IMR-90 (cell line): ENCODE measurements around the gene RIMBP2. TPM values are rescaled to one million over a fixed set of nuclear protein-coding genes. Genes with fewer than 3 reads are reported as not detected.

Experiments
- ATAC-seq: fragments of 200-7000 bp; cut with Tn5 transposase; 2 replicates; pipeline ENCODE4 v1.9.1; 2020; ENCODE audit warnings: low read depth, mild to moderate bottlenecking, moderate library complexity
- BruUV-seq: library from RNA; stranded (reverse); fragments of 400-500 nt; replicated peaks from 2 replicates; lab custom pipeline; 2021; lab: Mats Ljungman, UMichigan
- CTCF ChIA-PET: fragments of 300-600 bp; formaldehyde crosslinking; extraction: SDS; loops from one replicate; lab custom pipeline; 2021; ENCODE audit warnings: antibody characterized with exemption; lab: Yijun Ruan, JAX
- POLR2A ChIA-PET: fragments of 300-600 bp; sonication (Branson Sonifier 250); formaldehyde crosslinking; loops from one replicate; lab custom pipeline; 2022; ENCODE audit warnings: antibody characterized with exemption; ENCODE audit not compliant: unreplicated experiment; lab: Charles Lee
- DNase-seq: peaks from one replicate; pipeline ENCODE4 v3.0.0; 2013
- H2AFZ ChIP-seq: replicated peaks from 2 replicates; pipeline ENCODE3; 2013; ENCODE audit warnings: low read length, mild to moderate bottlenecking; ENCODE audit not compliant: poor library complexity
- H2AK5ac ChIP-seq: 2 replicates; pipeline ENCODE4 v1.6.1; 2013; ENCODE audit warnings: low read depth, low read length, inconsistent platforms
- H2AK9ac ChIP-seq: replicated peaks from 2 replicates; pipeline ENCODE3; 2013; ENCODE audit warnings: mild to moderate bottlenecking, low read depth, low read length, moderate library complexity; ENCODE audit not compliant: poor library complexity
- H2BK120ac ChIP-seq: 2 replicates; pipeline ENCODE4 v1.6.1; 2013; ENCODE audit warnings: low read depth, low read length, inconsistent platforms
- H2BK15ac ChIP-seq: 3 replicates; pipeline ENCODE4 v1.6.1; 2013; ENCODE audit warnings: low read depth, low read length, inconsistent platforms
- H2BK20ac ChIP-seq: 2 replicates; pipeline ENCODE4 v1.6.1; 2013; ENCODE audit warnings: low read depth, mild to moderate bottlenecking, inconsistent platforms, low read length, moderate library complexity
- H2BK5ac ChIP-seq: 2 replicates; pipeline ENCODE4 v1.6.1; 2013; ENCODE audit warnings: mild to moderate bottlenecking, low read depth, low read length, inconsistent platforms; ENCODE audit not compliant: poor library complexity, severe bottlenecking
- H3K14ac ChIP-seq: replicated peaks from 2 replicates; pipeline ENCODE4 v1.6.1; 2013; ENCODE audit warnings: low read depth, low read length, inconsistent platforms
- H3K18ac ChIP-seq: 2 replicates; pipeline ENCODE4 v1.6.1; 2013; ENCODE audit warnings: low read depth, low read length, control low read depth
- H3K23ac ChIP-seq: 2 replicates; pipeline ENCODE4 v1.6.1; 2013; ENCODE audit warnings: low read depth, low read length, inconsistent platforms
- H3K27ac ChIP-seq: 2 replicates; pipeline ENCODE4 v1.5.1; 2013; ENCODE audit warnings: mild to moderate bottlenecking, control low read depth, low read length; ENCODE audit not compliant: insufficient read depth
- H3K27me3 ChIP-seq: 2 replicates; pipeline ENCODE4 v1.6.1; 2013; ENCODE audit warnings: low read length; ENCODE audit not compliant: control insufficient read depth, insufficient read depth
- H3K36me3 ChIP-seq: 2 replicates; pipeline ENCODE4 v1.6.1; 2013; ENCODE audit warnings: low read length, mixed read lengths; ENCODE audit not compliant: control insufficient read depth, insufficient read depth
- H3K4ac ChIP-seq: 2 replicates; pipeline ENCODE4 v1.6.1; 2013; ENCODE audit warnings: low read depth, low read length, inconsistent platforms
- H3K4me1 ChIP-seq: 2 replicates; pipeline ENCODE4 v1.6.1; 2013; ENCODE audit warnings: low read length, mixed read lengths; ENCODE audit not compliant: control insufficient read depth, insufficient read depth
- H3K4me2 ChIP-seq: 2 replicates; pipeline ENCODE4 v1.6.1; 2013; ENCODE audit warnings: low read depth, mild to moderate bottlenecking, control low read depth, low read length, moderate library complexity
- H3K4me3 ChIP-seq: 2 replicates; pipeline ENCODE4 v1.5.1; 2013; ENCODE audit warnings: low read depth, mild to moderate bottlenecking, control low read depth, low read length, moderate library complexity; ENCODE audit not compliant: insufficient read depth
- H3K56ac ChIP-seq: 2 replicates; pipeline ENCODE4 v1.6.1; 2013; ENCODE audit warnings: low read length, inconsistent platforms; ENCODE audit not compliant: insufficient read depth; ENCODE audit errors: extremely low read depth
- H3K79me1 ChIP-seq, 2 experiments: 2 replicates each; pipeline ENCODE4 v1.6.1; 2013; ENCODE audit warnings: low read length in 2 of 2, inconsistent platforms in 1 of 2, low read depth in 1 of 2
- H3K9ac ChIP-seq: 2 replicates; pipeline ENCODE4 v1.6.1; 2013; ENCODE audit warnings: low read depth, low read length, control low read depth
- H3K9me1 ChIP-seq: 2 replicates; pipeline ENCODE4 v1.6.1; 2013; ENCODE audit warnings: low read length, inconsistent platforms; ENCODE audit not compliant: insufficient read depth
- H3K9me3 ChIP-seq: 2 replicates; pipeline ENCODE4 v1.6.1; 2013; ENCODE audit warnings: low read length; ENCODE audit not compliant: control insufficient read depth, insufficient read depth
- H4K20me1 ChIP-seq: 2 replicates; pipeline ENCODE4 v1.6.1; 2013; ENCODE audit warnings: low read length, inconsistent platforms; ENCODE audit not compliant: insufficient read depth
- H4K5ac ChIP-seq: 2 replicates; pipeline ENCODE4 v1.6.1; 2013; ENCODE audit warnings: mild to moderate bottlenecking, low read depth, low read length, control low read depth
- H4K8ac ChIP-seq, 2 experiments: 2 replicates each; pipeline ENCODE4 v1.6.1; 2013; ENCODE audit warnings: low read depth in 2 of 2, low read length in 2 of 2, control low read depth in 1 of 2, inconsistent platforms in 1 of 2
- H4K91ac ChIP-seq: 2 replicates; pipeline ENCODE4 v1.6.1; 2013; ENCODE audit warnings: low read depth, low read length, inconsistent platforms; ENCODE audit not compliant: insufficient read depth
- CTCF ChIP-seq: conservative IDR thresholded peaks from 2 replicates; pipeline ENCODE4 v1.5.1; 2012; ENCODE audit warnings: mild to moderate bottlenecking, low read depth, low read length, improper control_type of control experiment
- FOS ChIP-seq: fragments of 150-350 bp; IDR thresholded peaks from 2 replicates; pipeline ENCODE4 v1.6.1; 2016; ENCODE audit warnings: low read depth, low read length
- MAFK ChIP-seq: IDR thresholded peaks from 2 replicates; pipeline ENCODE4 v1.6.1; 2012; ENCODE audit warnings: low read depth, low read length, improper control_type of control experiment
- MAZ ChIP-seq: IDR thresholded peaks from 2 replicates; pipeline ENCODE4 v1.6.1; 2012; ENCODE audit warnings: low read depth, mild to moderate bottlenecking, low read length, improper control_type of control experiment, moderate library complexity, borderline replicate concordance
- NFE2L2 ChIP-seq: fragments of 150-350 bp; IDR thresholded peaks from 2 replicates; pipeline ENCODE4 v1.6.1; 2016; ENCODE audit warnings: low read depth, mild to moderate bottlenecking, low read length
- RAD21 ChIP-seq: IDR thresholded peaks from 2 replicates; pipeline ENCODE4 v1.6.1; 2012; ENCODE audit warnings: low read length, improper control_type of control experiment
- WGBS, 2 experiments: methylation state at CpG; one replicate each; pipeline versions ENCODE4 v1.1.5 to v1.1.7; 2013; ENCODE audit warnings: missing lambda C conversion rate in 2 of 2; ENCODE audit not compliant: insufficient read length in 1 of 2; ENCODE audit errors: extremely low coverage in 2 of 2; 5-methylcytosine and 5-hydroxymethylcytosine counted together
- dilution Hi-C: fragments of 300-500 bp; cut with HindIII; formaldehyde crosslinking; loops from one replicate; pipeline ENCODE4 v1.14.3; 2018; ENCODE audit warnings: low sequenced_read_pairs; ENCODE audit not compliant: unreplicated experiment
- in situ Hi-C: fragments of 300-500 bp; cut with MboI; formaldehyde crosslinking; loops from 3 replicates; pipeline ENCODE4 v1.14.3; 2019; ENCODE audit warnings: low sequenced_read_pairs, inconsistent platforms, mixed read lengths
- intact Hi-C: fragments of 100-400 bp; cut with micrococcal nuclease; formaldehyde crosslinking; loops from 2 replicates; pipeline ENCODE4 v1.10.0; 2022
- polyA plus RNA-seq, 3 experiments: library from polyadenylated mRNA; depleted of rRNA; stranded (reverse); fragments of >200 nt; gene quantifications; 2 replicates each; pipeline ENCODE4 v1.2.3, GENCODE V29; 2012; ENCODE audit warnings: low replicate concordance in 1 of 3
- total RNA-seq: library from RNA; depleted of rRNA; stranded (reverse); fragments of >200 nt; gene quantifications from 2 replicates; pipeline ENCODE4 v1.2.3, GENCODE V29; 2012

Gene RIMBP2
- total and polyA plus RNA-seq, 2 of the 4 experiments (the other 2 are of a cell fraction), result not detected

- no peaks in the 10 kb centered on the region for H3K27me3 ChIP-seq
- H3K9me3 ChIP-seq, result peaks cover 30% of the 10 kb centered on the region
- no peaks in the 10 kb centered on the region for H3K4me1 ChIP-seq
- no peak overlapping the region for H2BK15ac ChIP-seq
- no peak for ATAC-seq
- no peak overlapping the region for H4K5ac ChIP-seq
- no peak overlapping the region for H3K27ac ChIP-seq
- H3K4ac ChIP-seq, result no peak overlapping the region
- no peak overlapping the region for H3K4me2 ChIP-seq
- TF ChIP-seq NFE2L2 (no peak), CTCF (no peak), RAD21 (no peak), MAZ (no peak), FOS (no peak), MAFK (no peak)
- no peaks in the 10 kb centered on the region for H3K79me1 ChIP-seq
- no peak overlapping the region for H3K23ac ChIP-seq
- H2AK5ac ChIP-seq, result no peak overlapping the region
- ChIA-PET CTCF (no interaction called here), POLR2A (no interaction called here)
- in situ Hi-C loops, result no loop called here
- no peak for DNase-seq
- H3K14ac ChIP-seq, result no peak overlapping the region
- no peak overlapping the region for H2AFZ ChIP-seq
- WGBS, 2 experiments, result 20% methylated on average over 1 of the region's 20 CpGs; no CpG with 5 or more reads in 1 of the 2 experiments
- no peak overlapping the region for H3K18ac ChIP-seq
- H4K91ac ChIP-seq, result no peak overlapping the region
- H3K9me1 ChIP-seq, result no peaks in the 10 kb centered on the region
- no peaks in the 10 kb centered on the region for H4K20me1 ChIP-seq
- no peak overlapping the region for H3K4me3 ChIP-seq
- no peak overlapping the region for H3K56ac ChIP-seq
- H2BK5ac ChIP-seq, result no peak overlapping the region
- H2BK20ac ChIP-seq, result no peak overlapping the region
- intact Hi-C loops, result no loop called here
- no peak overlapping the region for H2BK120ac ChIP-seq
- no peaks in the 10 kb centered on the region for H3K36me3 ChIP-seq
- H2AK9ac ChIP-seq, result no peak overlapping the region
- dilution Hi-C loops, result no loop called here
- H3K9ac ChIP-seq, result no peak overlapping the region
- no peak overlapping the region for H4K8ac ChIP-seq
- BruUV-seq, result no TSS peak
Measured at GRCh38 chr12:130555628-130556485, 160.2 kb downstream of the RIMBP2 start.
